ENCODE results near the gene TMA16. TPM values are rescaled to one million over a fixed set of nuclear protein-coding genes. Genes with fewer than 3 reads are reported as not detected.

The TMA16 gene
- total and polyA plus RNA-seq, 2 of the 13 experiments (the other 11 are each of a cell fraction or from before 2014, with no cell fraction given), result 8.1 to 52.5 TPM

DNA sequence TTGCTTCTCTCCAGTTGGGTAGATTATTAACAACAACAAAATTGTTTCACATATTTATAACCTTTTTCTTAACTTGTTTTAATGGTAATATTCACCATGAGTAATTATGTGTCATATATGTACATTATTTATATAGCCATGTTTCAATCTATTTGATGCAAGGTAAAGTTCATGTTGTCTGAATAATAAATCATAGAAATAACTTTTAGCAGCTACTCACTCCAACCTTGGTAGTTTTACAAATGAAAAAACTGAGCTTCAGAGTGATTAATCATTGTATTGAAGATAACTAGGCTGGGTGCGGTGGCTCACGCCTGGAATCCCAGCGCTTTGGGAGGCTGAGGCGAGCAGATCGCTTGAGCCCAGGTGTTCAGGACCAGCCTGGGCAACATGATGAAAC, 46.0 kb downstream of the TMA16 start:
- intact Hi-C loops (cut with micrococcal nuclease; ENCODE audit: unreplicated experiment), result no loop called here
- no peak for ATAC-seq
- Histone ChIP-seq H3K36me3 (replicated peaks in 1 of 2; ENCODE audit: control insufficient read depth in 1 of 2, insufficient read depth in 2 of 2, low read length in 2 of 2) (no peaks in the 10 kb centered on the region), H3K9ac (ENCODE audit: insufficient read depth, low read depth, low read length) (no peak overlapping the region), H3K4me3 (replicated peaks in 1 of 3; ENCODE audit: insufficient read depth in 1 of 3, low read depth in 2 of 3, low read length in 3 of 3) (no peak overlapping the region), H2AFZ (ENCODE audit: low read length) (no peak overlapping the region), H3K27ac (ENCODE audit: extremely low read length, insufficient read depth, low read length) (no peak overlapping the region), H3K4me1 (ENCODE audit: insufficient read depth, low read length) (no peaks in the 10 kb centered on the region), H3K4me2 (ENCODE audit: low read depth, low read length) (no peak overlapping the region), H3K27me3 (ENCODE audit: control insufficient read depth in 1 of 2, insufficient read depth in 2 of 2, low read length in 2 of 2) (no peaks in the 10 kb centered on the region), H3K79me2 (ENCODE audit: insufficient read depth, low read length) (no peaks in the 10 kb centered on the region), H3K9me3 (ENCODE audit: low read length) (no peaks in the 10 kb centered on the region), H4K20me1 (ENCODE audit: insufficient read depth, low read length) (no peaks in the 10 kb centered on the region)
- in situ Hi-C loops (cut with HindIII; ENCODE audit: extremely low pct_ligation_motif_present, low pct_unique_long_range_greater_than_20kb), result loop anchor here (10.0 to 25.0 kb wide), 2 partner anchors 474 to 1053 kb away; no protein-coding TSS in a partner anchor
- POLR2A ChIA-PET, result no interaction called here
- CTCF ChIA-PET (ENCODE audit: low intra/inter-chr PET ratio, low total read pairs), result no interaction called here
- no peak for DNase-seq (ENCODE audit: low spot score)
- BruUV-seq (replicated peaks), result no TSS peak
- TF ChIP-seq, protein P1, sequence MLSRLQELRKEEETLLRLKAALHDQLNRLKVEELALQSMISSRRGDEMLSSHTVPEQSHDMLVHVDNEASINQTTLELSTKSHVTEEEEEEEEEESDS (CRISPR knock-in tag; IDR thresholded peaks at IDR 0.05; ENCODE audit: borderline replicate concordance), result no peak
- TF ChIP-seq SNAI1 (CRISPR knock-in tag; IDR thresholded peaks at IDR 0.05; ENCODE audit: borderline replicate concordance) (no peak), TARDBP (CRISPR knock-in tag; IDR thresholded peaks at IDR 0.05) (no peak), ARNTL (CRISPR knock-in tag; IDR thresholded peaks at IDR 0.05) (no peak), ZNF660 (CRISPR knock-in tag; IDR thresholded peaks at IDR 0.05; ENCODE audit: borderline replicate concordance, low read depth) (no peak), KLF9 (CRISPR knock-in tag; IDR thresholded peaks at IDR 0.05; ENCODE audit: low read depth) (no peak), ZBTB20 (CRISPR knock-in tag; IDR thresholded peaks at IDR 0.05; ENCODE audit: borderline replicate concordance, low read depth) (no peak), ZNF225 (CRISPR knock-in tag; IDR thresholded peaks at IDR 0.05) (no peak)
- TF ChIP-seq, protein P2, sequence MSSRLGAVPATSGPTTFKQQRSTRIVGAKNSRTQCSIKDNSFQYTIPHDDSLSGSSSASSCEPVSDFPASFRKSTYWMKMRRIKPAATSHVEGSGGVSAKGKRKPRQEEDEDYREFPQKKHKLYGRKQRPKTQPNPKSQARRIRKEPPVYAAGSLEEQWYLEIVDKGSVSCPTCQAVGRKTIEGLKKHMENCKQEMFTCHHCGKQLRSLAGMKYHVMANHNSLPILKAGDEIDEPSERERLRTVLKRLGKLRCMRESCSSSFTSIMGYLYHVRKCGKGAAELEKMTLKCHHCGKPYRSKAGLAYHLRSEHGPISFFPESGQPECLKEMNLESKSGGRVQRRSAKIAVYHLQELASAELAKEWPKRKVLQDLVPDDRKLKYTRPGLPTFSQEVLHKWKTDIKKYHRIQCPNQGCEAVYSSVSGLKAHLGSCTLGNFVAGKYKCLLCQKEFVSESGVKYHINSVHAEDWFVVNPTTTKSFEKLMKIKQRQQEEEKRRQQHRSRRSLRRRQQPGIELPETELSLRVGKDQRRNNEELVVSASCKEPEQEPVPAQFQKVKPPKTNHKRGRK (CRISPR knock-in tag; IDR thresholded peaks at IDR 0.05), result no peak
- FAIRE-seq, result no peak
- WGBS (ENCODE audit: low lambda C conversion rate), result 95% methylated on average over 5 of the region's 5 CpGs

All from HepG2 (cell line).